Mononuclear cell (primary cell): ENCODE data around the gene ZBTB38. TPM values are rescaled to one million over a fixed set of nuclear protein-coding genes. Genes with fewer than 3 reads are reported as not detected.

Source experiments
- H3K27me3 ChIP-seq: 2 replicates; pipeline ENCODE4 v1.6.0; 2011; ENCODE audit warnings: low read length, control low read depth; ENCODE audit not compliant: insufficient read depth
- H3K4me1 ChIP-seq: 2 replicates; pipeline ENCODE4 v1.5.1; 2011; ENCODE audit warnings: mild to moderate bottlenecking, low read length, control low read depth; ENCODE audit not compliant: insufficient read depth
- H3K4me3 ChIP-seq: 2 replicates; pipeline ENCODE4 v1.5.1; 2011; ENCODE audit warnings: mild to moderate bottlenecking, low read length, moderate library complexity
- H3K9me3 ChIP-seq: 2 replicates; pipeline ENCODE4 v1.5.1; 2011; ENCODE audit warnings: low read depth, mild to moderate bottlenecking, control low read depth, low read length
- total RNA-seq: library from RNA; depleted of rRNA; stranded (reverse); fragments of >200 nt; gene quantifications from one replicate; pipeline ENCODE4 v1.2.3, GENCODE V29; 2012

The ZBTB38 gene
- total RNA-seq, 1 donor = 74.2 TPM

- Histone ChIP-seq H3K4me1 (peaks cover 5% of the 10 kb centered on the region), H3K27me3 (no peaks in the 10 kb centered on the region), H3K4me3 (no peak overlapping the region), H3K9me3 (no peaks in the 10 kb centered on the region)
These were observed 26.3 kb downstream of the ZBTB38 start for GRCh38 chr3:141394560-141394959.

- Histone ChIP-seq H3K4me1 (peaks cover 6% of the 10 kb centered on the region), H3K4me3 (no peak overlapping the region), H3K27me3 (no peaks in the 10 kb centered on the region), H3K9me3 (no peaks in the 10 kb centered on the region)
These were observed 26.8 kb downstream of the ZBTB38 start for GRCh38 chr3:141395005-141395589.

DNA sequence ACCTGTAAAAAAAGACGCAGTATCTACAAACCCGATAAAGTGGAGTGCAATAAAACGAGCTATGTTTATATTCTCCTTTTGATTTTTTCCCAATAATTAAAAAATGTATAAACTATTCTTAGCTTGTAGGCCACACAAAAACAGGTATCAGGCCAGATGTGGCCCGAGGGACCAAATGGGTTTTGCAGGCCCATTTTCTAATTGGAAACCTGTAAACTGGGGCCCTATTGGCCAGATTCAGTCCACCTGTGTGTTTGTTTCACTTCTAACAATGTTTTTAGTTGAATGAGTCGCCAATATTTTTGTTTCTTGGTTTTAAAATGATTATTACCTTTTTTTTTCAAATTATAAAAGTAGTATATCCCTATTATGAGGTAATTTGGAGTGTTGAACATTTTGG, 29.7 kb downstream of the ZBTB38 start:
- no peaks in the 10 kb centered on the region for H3K9me3 ChIP-seq
- no peak overlapping the region for H3K4me3 ChIP-seq
- H3K4me1 ChIP-seq = peaks cover 22% of the 10 kb centered on the region
- H3K27me3 ChIP-seq = no peaks in the 10 kb centered on the region

DNA sequence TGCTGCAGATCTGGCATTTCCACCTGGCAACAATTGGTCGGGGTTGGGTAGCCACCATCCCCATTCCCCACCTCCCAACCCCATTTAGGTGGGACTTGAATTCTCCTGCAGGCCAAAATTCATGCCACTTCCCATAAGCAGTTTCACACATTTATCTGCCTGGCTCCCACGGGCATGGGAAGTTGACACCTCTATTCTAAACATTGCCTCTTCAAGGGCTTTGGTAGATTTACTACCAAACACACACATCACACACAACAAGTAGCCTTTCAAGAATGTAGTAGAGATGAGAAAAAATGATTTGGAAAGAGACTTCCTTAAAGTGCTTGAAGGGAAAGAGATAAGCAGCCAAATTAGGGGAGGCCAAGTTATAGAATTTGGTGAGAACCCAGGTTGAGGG, 30.9 kb downstream of the ZBTB38 start:
- no peaks in the 10 kb centered on the region for H3K27me3 ChIP-seq
- peaks cover 33% of the 10 kb centered on the region for H3K4me1 ChIP-seq
- no peak overlapping the region for H3K4me3 ChIP-seq
- H3K9me3 ChIP-seq = no peaks in the 10 kb centered on the region

DNA sequence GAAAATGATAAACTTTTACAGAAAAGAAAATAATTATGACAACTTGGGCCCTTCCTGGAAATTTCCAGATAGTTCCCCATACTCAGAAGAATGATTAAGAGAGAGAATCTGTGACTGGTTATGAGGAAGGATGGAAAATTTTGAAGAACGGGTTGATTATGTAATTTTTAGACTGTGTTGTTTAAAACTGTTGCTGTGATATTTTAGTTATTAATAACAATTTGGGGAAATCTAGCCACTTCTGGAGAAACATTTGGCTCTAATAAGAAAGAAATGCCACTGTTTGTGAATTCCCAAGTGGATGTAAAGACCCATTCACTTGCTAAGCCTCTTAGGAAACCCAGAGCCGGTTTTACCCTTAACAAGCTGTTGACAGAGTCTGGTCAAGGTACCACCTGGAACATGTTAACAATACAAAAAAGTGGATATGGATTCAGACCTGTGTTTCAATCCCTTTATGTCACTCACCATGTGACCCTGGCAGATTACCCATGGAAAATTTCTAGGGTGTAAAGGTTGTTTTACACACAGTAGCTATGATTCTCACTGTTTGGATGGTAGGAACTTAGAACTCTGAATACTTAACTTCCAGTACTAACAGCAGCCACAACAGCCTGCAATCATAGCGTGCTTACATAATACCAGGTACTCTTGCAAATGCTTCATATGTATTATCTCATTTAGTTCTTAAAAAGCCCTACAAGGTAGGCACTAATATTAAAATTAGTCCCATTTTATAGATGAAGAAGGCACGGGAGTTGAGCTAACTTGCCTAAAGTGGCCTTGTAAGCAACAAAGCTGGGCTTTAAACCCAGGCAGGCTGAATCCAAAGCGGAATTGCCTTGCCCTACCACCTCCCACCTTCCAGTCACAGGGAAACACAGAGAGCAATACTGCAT, 32.0 kb downstream of the ZBTB38 start:
- H3K9me3 ChIP-seq = no peaks in the 10 kb centered on the region
- H3K4me1 ChIP-seq = peaks cover 36% of the 10 kb centered on the region
- no peak overlapping the region for H3K4me3 ChIP-seq
- no peaks in the 10 kb centered on the region for H3K27me3 ChIP-seq

GRCh38 chr3:141401095-141401494, 32.8 kb downstream of the ZBTB38 start:
- Histone ChIP-seq H3K4me3 (no peak overlapping the region), H3K27me3 (no peaks in the 10 kb centered on the region), H3K4me1 (peaks cover 38% of the 10 kb centered on the region), H3K9me3 (no peaks in the 10 kb centered on the region)

DNA sequence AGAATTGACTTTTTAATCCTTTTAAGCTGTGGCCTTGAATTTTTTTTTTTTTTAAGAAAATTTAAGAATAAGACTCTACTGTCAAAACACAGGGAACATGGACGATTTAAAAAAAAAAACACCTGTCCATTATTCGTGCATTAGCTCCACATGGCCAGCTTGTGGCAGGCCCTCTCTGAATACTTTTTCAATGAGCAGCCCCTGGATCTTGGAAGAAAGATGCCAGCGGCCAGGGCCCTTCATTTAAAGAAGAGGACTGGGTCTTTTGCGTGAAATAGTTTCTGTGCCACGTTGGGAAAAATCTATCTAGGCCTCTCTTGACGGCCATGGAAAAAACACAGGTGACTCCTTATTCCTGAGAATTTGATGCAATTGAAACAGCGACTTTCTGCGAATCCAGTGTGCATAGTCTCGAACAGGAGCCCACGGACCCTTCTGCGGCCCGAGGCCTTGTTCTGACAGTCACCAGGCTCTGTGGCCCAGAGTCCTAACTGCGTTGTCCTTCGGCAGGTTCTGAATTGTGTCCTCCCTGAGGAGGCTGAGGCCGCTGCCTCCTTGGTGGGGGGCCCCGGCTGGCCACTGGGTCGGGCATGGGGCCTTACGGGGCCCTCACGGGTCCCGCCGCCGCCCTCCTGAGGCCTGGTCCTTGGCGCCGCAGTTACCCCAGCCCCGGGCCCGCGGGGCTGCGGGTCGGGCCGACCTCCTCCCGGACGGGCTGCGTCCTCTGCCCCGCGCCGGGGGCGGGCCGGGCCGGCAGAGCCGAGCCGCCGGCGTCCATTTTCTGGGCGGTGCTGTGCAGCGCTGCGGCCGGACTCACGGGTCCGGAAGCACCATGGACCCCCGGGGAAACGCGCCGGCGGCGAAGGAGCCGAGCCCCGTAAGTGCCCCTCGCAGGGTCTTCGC, 33.5 kb downstream of the ZBTB38 start:
- Histone ChIP-seq H3K4me3 (peak overlapping the region; percentile 74), H3K27me3 (no peaks in the 10 kb centered on the region), H3K4me1 (peaks cover 40% of the 10 kb centered on the region), H3K9me3 (no peaks in the 10 kb centered on the region)

GRCh38 chr3:141402476-141403171, 34.3 kb downstream of the ZBTB38 start:
- H3K4me1 ChIP-seq = peaks cover 40% of the 10 kb centered on the region
- H3K9me3 ChIP-seq = no peaks in the 10 kb centered on the region
- peak overlapping the region; percentile 74 for H3K4me3 ChIP-seq
- no peaks in the 10 kb centered on the region for H3K27me3 ChIP-seq

GRCh38 chr3:141403576-141403975, 35.3 kb downstream of the ZBTB38 start:
- Histone ChIP-seq H3K27me3 (no peaks in the 10 kb centered on the region), H3K4me3 (peak overlapping the region; percentile 74), H3K4me1 (peaks cover 40% of the 10 kb centered on the region), H3K9me3 (no peaks in the 10 kb centered on the region)

- Histone ChIP-seq H3K4me3 (no peak overlapping the region), H3K4me1 (peaks cover 42% of the 10 kb centered on the region)
These were observed 36.7 kb downstream of the ZBTB38 start for GRCh38 chr3:141405025-141405424.

GRCh38 chr3:141405591-141405990, 37.3 kb downstream of the ZBTB38 start:
- Histone ChIP-seq H3K27me3 (no peaks in the 10 kb centered on the region), H3K9me3 (no peaks in the 10 kb centered on the region), H3K4me1 (peaks cover 42% of the 10 kb centered on the region), H3K4me3 (no peak overlapping the region)

More at GRCh38 chr3:141405025-141405424, 36.7 kb downstream of the ZBTB38 start:
- H3K9me3 ChIP-seq = no peaks in the 10 kb centered on the region
- H3K27me3 ChIP-seq = no peaks in the 10 kb centered on the region

GRCh38 chr3:141406265-141406664, 38.0 kb downstream of the ZBTB38 start:
- H3K27me3 ChIP-seq = no peaks in the 10 kb centered on the region

GRCh38 chr3:141407047-141407446, 38.7 kb downstream of the ZBTB38 start:
- peaks cover 45% of the 10 kb centered on the region for H3K4me1 ChIP-seq
- no peaks in the 10 kb centered on the region for H3K9me3 ChIP-seq
- H3K4me3 ChIP-seq = no peak overlapping the region
- no peaks in the 10 kb centered on the region for H3K27me3 ChIP-seq

More at GRCh38 chr3:141406265-141406664, 38.0 kb downstream of the ZBTB38 start:
- peaks cover 45% of the 10 kb centered on the region for H3K4me1 ChIP-seq
- no peak overlapping the region for H3K4me3 ChIP-seq
- no peaks in the 10 kb centered on the region for H3K9me3 ChIP-seq

- no peak overlapping the region for H3K4me3 ChIP-seq
- no peaks in the 10 kb centered on the region for H3K9me3 ChIP-seq
- peaks cover 49% of the 10 kb centered on the region for H3K4me1 ChIP-seq
- H3K27me3 ChIP-seq = no peaks in the 10 kb centered on the region
These were observed 39.5 kb downstream of the ZBTB38 start for GRCh38 chr3:141407825-141408224.
